22Rv1 (cell line): ENCODE measurements around the gene MYCBP.

Experiments used
- CTCF ChIP-seq: fragments of 450-650 bp; IDR thresholded peaks from 2 replicates; pipeline ENCODE4 v1.5.1; 2017; ENCODE audit warnings: mild to moderate bottlenecking
- ZFX ChIP-seq: fragments of 450-650 bp; IDR thresholded peaks from 2 replicates; pipeline ENCODE4 v1.6.1; 2017; ENCODE audit warnings: antibody characterized with exemption, borderline replicate concordance

GRCh38 chr1:38831731-38832369, 41.3 kb downstream of the MYCBP start:
- TF ChIP-seq CTCF (no peak), ZFX (no peak)
